HepG2 (cell line): ENCODE data around the gene HEXD. TPM values are rescaled to one million over a fixed set of nuclear protein-coding genes. Genes with fewer than 3 reads are reported as not detected.

Experiments used
- ATAC-seq: fragments of 200-7000 bp; cut with Tn5 transposase; 3 replicates; pipeline ENCODE4 v1.9.1; 2020; ENCODE audit warnings: mild to moderate bottlenecking, moderate library complexity
- BruUV-seq: library from RNA; stranded (reverse); fragments of 400-500 nt; replicated peaks from 2 replicates; lab custom pipeline; 2021; lab: Mats Ljungman, UMichigan
- CTCF ChIA-PET: fragments of 300-600 bp; formaldehyde crosslinking; extraction: SDS; loops from one replicate; lab custom pipeline; 2021; ENCODE audit warnings: low total read pairs, inconsistent platforms, low intra/inter-chr PET ratio; lab: Yijun Ruan, JAX
- POLR2A ChIA-PET: fragments of 350-600 bp; sonication (Branson Sonifier 250); formaldehyde crosslinking; loops from one replicate; lab custom pipeline; 2020; ENCODE audit warnings: antibody characterized with exemption, inconsistent platforms; lab: Yijun Ruan, JAX
- DNase-seq: peaks from one replicate; pipeline ENCODE4 v3.0.0-alpha.2; 2015; ENCODE audit warnings: low spot score
- FAIRE-seq: peaks from 3 replicates; lab custom pipeline; 2011; peaks lifted over from hg19 to GRCh38; lab: Jason Lieb, UNC
- H2AFZ ChIP-seq: one replicate; pipeline ENCODE4 v1.6.1; 2011; ENCODE audit warnings: low read length, inconsistent platforms
- H3K27ac ChIP-seq: fragments of 300-600 bp; 3 replicates; pipeline ENCODE4 v1.8.0; 2011; ENCODE audit warnings: mixed run types, mild to moderate bottlenecking, mixed read lengths, low read length, inconsistent platforms; ENCODE audit not compliant: insufficient read depth; ENCODE audit errors: extremely low read length
- H3K27me3 ChIP-seq, 2 experiments: fragments of 200-600 bp in 1 of 2; 2 replicates in 1 of 2; 3 replicates in 1 of 2; pipeline versions ENCODE4 v1.6.0 to v1.8.0; 2011; ENCODE audit warnings: low read length in 2 of 2, mild to moderate bottlenecking in 2 of 2, moderate library complexity in 2 of 2, inconsistent platforms in 1 of 2; ENCODE audit not compliant: insufficient read depth in 2 of 2, control insufficient read depth in 1 of 2
- H3K36me3 ChIP-seq, 2 experiments: fragments of 200-600 bp in 1 of 2; replicated peaks in 1 of 2; 2 replicates in 1 of 2; 3 replicates in 1 of 2; pipeline versions ENCODE4 v1.5.1 to v1.8.0; 2011; ENCODE audit warnings: low read length in 2 of 2, inconsistent platforms in 1 of 2; ENCODE audit not compliant: insufficient read depth in 2 of 2, control insufficient read depth in 1 of 2
- H3K4me1 ChIP-seq: 2 replicates; pipeline ENCODE4 v1.5.1; 2012; ENCODE audit warnings: low read length, inconsistent platforms; ENCODE audit not compliant: insufficient read depth
- H3K4me2 ChIP-seq: 2 replicates; pipeline ENCODE4 v1.6.0; 2011; ENCODE audit warnings: low read depth, low read length, inconsistent platforms
- H3K4me3 ChIP-seq, 3 experiments: fragments of 200-600 bp in 1 of 3; sonication (generic), shearing (Covaris generic) in 1 of 3; replicated peaks in 1 of 3; 2 replicates each; pipeline ENCODE4 v1.5.1; 2011 to 2016; ENCODE audit warnings: low read length in 3 of 3, inconsistent platforms in 2 of 3, low read depth in 2 of 3, mild to moderate bottlenecking in 2 of 3, control low read depth in 1 of 3, mixed read lengths in 1 of 3; ENCODE audit not compliant: insufficient read depth in 1 of 3
- H3K79me2 ChIP-seq: one replicate; pipeline ENCODE4 v1.6.1; 2011; ENCODE audit warnings: low read length, inconsistent platforms; ENCODE audit not compliant: insufficient read depth
- H3K9ac ChIP-seq: 2 replicates; pipeline ENCODE4 v1.6.0; 2011; ENCODE audit warnings: mild to moderate bottlenecking, low read depth, low read length, inconsistent platforms; ENCODE audit not compliant: insufficient read depth
- H3K9me3 ChIP-seq: 2 replicates; pipeline ENCODE4 v1.5.1; 2012; ENCODE audit warnings: mild to moderate bottlenecking, low read length
- H4K20me1 ChIP-seq: 2 replicates; pipeline ENCODE4 v1.6.0; 2011; ENCODE audit warnings: inconsistent platforms, mild to moderate bottlenecking, low read length, moderate library complexity; ENCODE audit not compliant: insufficient read depth
- GZF1 ChIP-seq: sonication (generic); formaldehyde crosslinking; IDR thresholded peaks from 2 replicates; pipeline ENCODE4 v1.5.1; 2020; ENCODE audit warnings: mild to moderate bottlenecking, missing genetic modification reagents
- IKZF4 ChIP-seq: sonication (generic); formaldehyde crosslinking; IDR thresholded peaks from 2 replicates; pipeline ENCODE4 v1.5.1; 2020; ENCODE audit warnings: borderline replicate concordance, mild to moderate bottlenecking, low read depth, missing genetic modification reagents; ENCODE audit errors: not compliant biosample characterization
- KLF6 ChIP-seq: IDR thresholded peaks from 2 replicates; pipeline ENCODE4 v1.8.0; 2016; ENCODE audit warnings: missing biosample characterization, missing genetic modification reagents
- SP2 ChIP-seq: sonication (generic); formaldehyde crosslinking; IDR thresholded peaks from 2 replicates; pipeline ENCODE4 v1.5.1; 2020; ENCODE audit warnings: mild to moderate bottlenecking, missing genetic modification reagents
- SSRP1 ChIP-seq: IDR thresholded peaks from 2 replicates; pipeline ENCODE4 v1.6.1; 2016; ENCODE audit warnings: control low read depth
- TOE1 ChIP-seq: sonication (generic); formaldehyde crosslinking; IDR thresholded peaks from 2 replicates; pipeline ENCODE4 v1.4.0; 2020; ENCODE audit warnings: mild to moderate bottlenecking, missing genetic modification reagents
- TRAFD1 ChIP-seq: sonication (generic); formaldehyde crosslinking; IDR thresholded peaks from 2 replicates; pipeline ENCODE4 v1.5.1; 2020; ENCODE audit warnings: missing genetic modification reagents, mild to moderate bottlenecking, borderline replicate concordance
- ZNF160 ChIP-seq: sonication (generic); formaldehyde crosslinking; IDR thresholded peaks from 2 replicates; pipeline ENCODE4 v1.8.0; 2022; ENCODE audit warnings: mild to moderate bottlenecking, inconsistent platforms, missing genetic modification reagents
- ZNF230 ChIP-seq: sonication (generic); formaldehyde crosslinking; IDR thresholded peaks from 2 replicates; pipeline ENCODE4 v1.4.0; 2020; ENCODE audit warnings: mild to moderate bottlenecking, missing genetic modification reagents
- ZNF33B ChIP-seq: sonication (generic); formaldehyde crosslinking; IDR thresholded peaks from 2 replicates; pipeline ENCODE4 v1.5.1; 2020; ENCODE audit warnings: mild to moderate bottlenecking, missing genetic modification reagents
- ZNF710 ChIP-seq: sonication (generic); formaldehyde crosslinking; IDR thresholded peaks from 2 replicates; pipeline ENCODE4 v1.5.0; 2020; ENCODE audit warnings: mild to moderate bottlenecking, missing genetic modification reagents, borderline replicate concordance
- WGBS: methylation state at CpG from one replicate; pipeline ENCODE4 v1.1.6; 2017; ENCODE audit warnings: low lambda C conversion rate; 5-methylcytosine and 5-hydroxymethylcytosine counted together
- in situ Hi-C: cut with HindIII; loops from 2 replicates; pipeline ENCODE4 v1.10.0; 2017; ENCODE audit warnings: low pct_unique_long_range_greater_than_20kb; ENCODE audit not compliant: extremely low pct_ligation_motif_present
- intact Hi-C: fragments of 100-400 bp; cut with micrococcal nuclease; formaldehyde crosslinking; loops from one replicate; pipeline ENCODE4 v1.10.0; 2022; ENCODE audit not compliant: unreplicated experiment
- polyA plus RNA-seq, 8 experiments: library from polyadenylated mRNA; depleted of rRNA in 3 of 8; stranded (reverse) in 7 of 8; unstranded in 1 of 8; fragments of >200 nt; fragmentation: Illumina TruSeq in 4 of 8; extraction: Trizol in 4 of 8; gene quantifications; 2 replicates each; pipeline versions ENCODE4 v1.2.1 to v1.2.3, GENCODE V29; 2011 to 2016; ENCODE audit warnings: low read depth in 4 of 8, missing spikeins in 1 of 8, mixed read lengths in 1 of 8; ENCODE audit not compliant: insufficient read depth in 1 of 8
- total RNA-seq, 5 experiments: library from RNA; depleted of rRNA; stranded (reverse); fragments of >200 nt; fragmentation: Illumina TruSeq; extraction: Trizol; gene quantifications; 2 replicates each; pipeline ENCODE4 v1.2.3, GENCODE V29; 2016; ENCODE audit warnings: low read depth in 1 of 5

Gene HEXD
- total and polyA plus RNA-seq, 2 of the 13 experiments (the other 11 are each of a cell fraction or from before 2014, with no cell fraction given), result 22.3 to 41.8 TPM

- no peak overlapping the region for H3K4me2 ChIP-seq
- H3K9ac ChIP-seq, result no peak overlapping the region
- no peaks in the 10 kb centered on the region for H3K9me3 ChIP-seq
- FAIRE-seq (no peak), DNase-seq (no peak), ATAC-seq (no peak)
- TF ChIP-seq KLF6 (CRISPR knock-in tag) (no peak), ZNF710 (CRISPR knock-in tag) (no peak), GZF1 (CRISPR knock-in tag) (no peak), ZNF160 (CRISPR knock-in tag) (no peak), TOE1 (CRISPR knock-in tag) (no peak), SP2 (CRISPR knock-in tag) (no peak), ZNF230 (CRISPR knock-in tag) (no peak), ZNF33B (CRISPR knock-in tag) (no peak), IKZF4 (CRISPR knock-in tag) (no peak), TRAFD1 (no peak), SSRP1 (CRISPR knock-in tag) (no peak)
- in situ Hi-C loops, result no loop called here
- H3K4me3 ChIP-seq, result no peak overlapping the region
- H4K20me1 ChIP-seq, result no peaks in the 10 kb centered on the region
- POLR2A ChIA-PET, result interaction anchor here (0.6 kb wide), 1 partner anchor 112 kb away, joined by 4 read pairs; no protein-coding TSS in a partner anchor
- H3K36me3 ChIP-seq, result peaks cover 17% of the 10 kb centered on the region in 2 experiments; a peak in 4 of 5 replicates
- no peaks in the 10 kb centered on the region for H3K79me2 ChIP-seq
- H2AFZ ChIP-seq, result no peak overlapping the region
- intact Hi-C loops, result no loop called here
- 96% methylated on average over 14 of the region's 14 CpGs for WGBS
- H3K4me1 ChIP-seq, result peaks cover 23% of the 10 kb centered on the region
- H3K27ac ChIP-seq, result no peak overlapping the region
- no peaks in the 10 kb centered on the region for H3K27me3 ChIP-seq
- no TSS peak for BruUV-seq
- CTCF ChIA-PET, result no interaction called here
These were observed 11.9 kb upstream of the HEXD start for GRCh38 chr17:82406131-82406671.
